GM21737 (cell line): ENCODE results near the gene RD3L.

Source experiments
- ATAC-seq: cut with Tn5 transposase; IDR thresholded peaks from one replicate; pipeline ENCODE4 v1.9.1; 2021; ENCODE audit warnings: mild to moderate bottlenecking, moderate library complexity; ENCODE audit not compliant: unreplicated experiment

The RD3L gene

DNA sequence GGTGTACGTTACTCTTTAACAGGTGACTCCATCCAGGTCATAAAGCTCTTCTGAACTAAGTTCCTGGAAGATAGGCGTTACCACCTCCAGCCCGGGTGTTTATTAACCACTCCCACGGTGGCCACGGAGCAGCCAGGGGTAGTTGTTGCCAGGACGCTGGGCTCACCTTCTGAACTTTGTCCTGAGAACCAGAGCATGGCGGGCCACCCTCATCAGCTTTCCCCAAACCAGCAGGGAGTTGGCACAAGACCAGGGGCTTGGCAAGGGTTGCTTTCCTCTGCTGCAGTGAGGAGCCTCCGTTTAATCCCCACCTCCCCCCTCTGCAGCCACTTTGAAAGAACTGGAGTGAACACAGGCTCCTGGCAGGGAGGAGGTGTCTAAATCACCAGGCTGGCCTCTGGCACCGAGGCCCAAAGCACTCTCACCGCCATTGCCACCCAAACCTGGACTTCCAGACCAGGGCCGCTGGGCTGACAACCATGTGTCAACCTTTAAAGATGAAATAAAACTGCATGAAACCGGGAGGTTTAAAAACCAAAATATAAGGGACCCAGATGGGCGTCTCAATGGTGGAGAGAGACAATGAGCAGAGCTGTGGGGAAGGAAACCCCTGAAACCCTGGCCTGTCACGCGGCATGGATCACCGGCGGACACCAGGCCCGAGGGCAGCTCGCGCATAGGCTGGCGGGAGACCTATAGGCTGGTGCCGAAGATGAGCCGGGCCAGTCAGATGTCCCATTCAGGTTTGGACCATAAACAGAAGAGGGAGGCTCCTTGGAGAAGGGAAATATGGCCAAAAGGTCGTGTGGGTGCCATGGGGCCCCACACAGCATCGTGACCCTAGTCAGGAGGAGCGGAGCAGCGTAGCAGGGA lies 45.0 kb downstream of the RD3L start:
- no peak for ATAC-seq

DNA sequence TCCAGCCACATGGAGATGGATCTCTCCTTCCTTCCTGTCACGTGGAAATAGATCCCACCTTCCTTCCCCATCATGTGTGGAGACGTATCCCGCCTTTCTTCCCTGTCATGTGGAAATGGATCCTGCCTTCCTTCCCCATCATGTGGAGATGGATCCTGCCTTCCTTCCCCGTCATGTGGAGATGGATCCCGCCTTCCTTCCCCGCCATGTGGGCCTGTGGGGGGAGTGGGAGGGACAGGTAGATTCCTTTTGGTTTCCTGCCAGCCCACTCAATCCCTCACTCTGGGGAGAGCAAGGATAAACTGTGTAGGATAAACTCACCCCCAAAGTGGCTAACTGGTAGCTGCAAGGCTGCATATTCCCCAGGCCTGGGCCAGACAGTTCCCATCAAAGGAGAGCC lies 45.8 kb downstream of the RD3L start:
- ATAC-seq: no peak

DNA sequence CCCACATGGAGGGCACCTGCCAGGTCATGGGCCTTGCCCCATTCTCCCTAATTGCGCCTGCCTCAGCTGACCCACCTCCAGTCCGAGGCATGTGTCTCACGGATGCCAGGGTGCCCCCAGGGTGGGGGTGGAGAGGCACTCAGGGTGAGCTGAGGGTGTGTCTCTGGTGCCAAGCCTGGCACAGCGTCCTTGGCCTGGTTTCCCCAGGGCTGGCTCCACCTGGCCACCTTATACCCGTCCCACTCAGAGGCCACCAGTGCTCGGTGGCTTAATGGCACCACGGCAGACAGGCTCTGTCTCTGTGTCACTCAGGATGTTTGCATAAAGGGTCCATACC lies 47.6 kb downstream of the RD3L start:
- no peak for ATAC-seq

DNA sequence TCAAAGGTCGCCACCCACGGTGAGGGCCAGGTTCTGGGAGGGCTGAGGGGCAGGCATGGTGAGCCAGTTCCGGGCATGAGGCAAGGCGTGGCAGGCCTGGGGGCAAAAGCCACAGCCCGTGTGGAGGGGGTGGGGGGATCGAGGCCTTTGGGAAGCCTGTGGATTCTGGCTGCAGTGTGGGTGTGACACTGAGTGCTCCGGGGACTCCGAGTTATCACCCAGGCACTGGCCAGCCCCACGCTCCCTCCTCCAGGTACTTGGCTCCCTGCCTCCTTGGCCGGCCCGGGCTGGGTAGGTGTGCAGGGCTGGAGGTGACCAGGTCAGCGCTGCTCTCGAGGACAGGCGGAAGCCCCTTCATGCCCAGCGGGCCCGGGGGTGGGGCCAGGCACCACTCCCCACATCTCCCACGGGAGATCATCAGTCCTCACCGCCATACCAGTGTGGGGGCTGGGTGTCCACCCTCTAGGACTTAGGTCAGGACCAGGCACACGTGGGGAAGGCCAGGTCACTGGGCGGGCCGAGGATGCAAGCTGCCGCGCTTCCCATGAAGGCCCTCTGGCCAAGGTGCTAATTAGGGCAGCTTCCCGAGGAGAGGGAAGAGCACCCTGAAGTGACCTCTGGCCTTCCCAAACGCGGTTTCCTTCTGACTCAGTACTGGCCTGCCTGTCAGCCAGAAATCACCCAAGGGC lies 48.2 kb downstream of the RD3L start:
- no peak for ATAC-seq

DNA sequence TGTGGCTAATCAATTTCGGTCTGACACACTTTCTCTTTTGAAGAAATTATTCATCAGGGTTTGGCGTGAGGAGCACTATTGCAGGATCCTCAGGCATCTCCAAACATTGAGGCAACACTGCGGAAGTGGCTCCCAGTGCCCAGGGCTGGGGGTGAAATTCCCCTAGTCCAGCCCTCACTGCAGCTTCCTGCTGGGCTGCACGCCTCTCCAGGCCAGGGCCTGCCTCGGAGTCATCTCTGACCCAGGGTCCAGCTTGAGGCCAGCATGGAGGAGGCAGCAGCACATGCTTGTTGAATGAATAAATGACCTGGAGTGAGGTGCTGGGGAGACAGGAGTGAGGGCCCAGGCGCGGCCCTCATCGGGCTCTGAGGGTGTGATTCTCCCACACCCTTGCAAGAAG lies 50.1 kb downstream of the RD3L start:
- no peak for ATAC-seq

DNA sequence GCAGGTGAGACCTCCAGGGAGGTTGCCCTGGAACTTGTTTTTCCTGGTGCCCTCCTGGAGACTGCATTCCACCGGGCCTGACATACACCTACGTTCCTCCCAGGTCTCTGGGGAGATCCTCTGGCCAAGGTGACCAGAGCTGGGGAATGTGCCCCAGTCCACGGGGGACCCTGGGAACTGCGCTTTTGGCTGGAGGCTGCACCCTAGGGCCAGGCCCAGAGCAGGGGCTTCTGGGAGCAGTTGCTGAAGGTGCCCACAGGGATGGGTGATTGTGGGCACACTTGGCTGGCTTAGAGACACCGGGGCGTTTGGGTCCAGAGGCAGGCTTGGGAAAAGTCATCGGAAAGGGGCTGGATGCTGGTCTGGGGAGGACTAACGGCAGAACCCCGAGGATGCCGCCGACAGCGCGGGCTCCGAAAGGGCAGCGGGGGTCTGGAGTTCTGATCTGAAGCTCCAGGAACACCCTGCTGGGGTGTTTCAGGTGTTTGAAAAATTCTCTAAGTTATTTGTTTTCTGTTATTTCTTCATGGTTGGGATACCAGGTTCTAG lies 50.6 kb downstream of the RD3L start:
- no peak for ATAC-seq

DNA sequence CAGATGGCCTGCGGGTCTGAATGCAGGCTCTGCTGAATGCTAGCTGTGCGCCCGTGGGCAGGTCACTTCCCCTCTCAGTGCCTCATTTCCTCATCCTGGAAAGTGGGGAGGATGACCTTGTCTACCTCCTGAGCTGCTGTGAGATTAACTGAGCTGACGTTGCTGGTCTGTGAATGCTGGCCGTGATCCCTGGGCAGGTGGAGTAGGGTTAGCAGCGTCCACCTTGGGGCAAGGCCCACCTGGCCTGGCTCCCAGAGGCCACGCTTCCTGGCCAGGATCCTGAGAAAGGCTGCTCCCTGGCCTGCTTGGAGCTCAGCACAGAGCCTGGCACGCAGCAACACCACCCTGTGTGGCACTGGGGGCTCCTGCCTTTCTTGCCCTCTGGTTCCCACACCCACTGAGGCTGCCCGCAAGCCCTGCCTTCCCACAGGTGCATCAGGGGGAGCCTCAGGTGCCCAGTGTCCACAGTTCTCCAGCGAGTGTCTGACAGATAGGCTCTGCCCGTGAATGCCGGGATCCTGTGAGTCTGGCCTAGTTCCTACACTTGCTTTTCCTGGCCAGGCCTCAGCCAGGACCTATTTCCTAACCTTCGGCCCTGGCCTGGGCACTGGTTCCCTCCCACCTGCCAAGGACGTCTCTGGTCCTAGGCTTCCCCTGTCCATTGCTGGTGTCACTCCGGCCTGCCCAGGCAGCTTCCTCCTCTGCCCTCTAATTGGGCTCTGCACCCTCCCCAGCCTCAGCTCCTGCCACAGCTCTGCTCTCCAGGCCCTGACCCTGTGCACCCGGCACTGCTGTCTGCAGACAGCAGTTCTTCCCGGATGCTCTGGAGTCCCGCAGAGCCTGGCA lies 51.3 kb downstream of the RD3L start:
- ATAC-seq: no peak
